Aorta (tissue), 5 donors: ENCODE measurements around the gene TP53TG5. TPM values are rescaled to one million over a fixed set of nuclear protein-coding genes. Genes with fewer than 3 reads are reported as not detected.
"Not testable (repeated sequence)": the region's sequence is repeated elsewhere in the genome, so short reads cannot be mapped to it uniquely, and the experiment has no call there.

Experiments
- ATAC-seq: fragments of 200-7000 bp; cut with Tn5 transposase; one replicate; pipeline ENCODE4 v1.9.1; 2022; ENCODE audit warnings: moderate library complexity; ENCODE audit not compliant: low FRiP score
- DNase-seq, 2 donors: peaks; one replicate each; pipeline ENCODE4 v3.0.0-alpha.2; 2020
- H3K27ac ChIP-seq, 2 donors: one replicate each; pipeline ENCODE4 v1.5.1; 2013; ENCODE audit warnings: low read length in 2 of 2, mild to moderate bottlenecking in 2 of 2, moderate library complexity in 2 of 2, control low read depth in 1 of 2, inconsistent platforms in 1 of 2, low read depth in 1 of 2
- H3K27me3 ChIP-seq, 2 donors: one replicate each; pipeline ENCODE4 v1.6.1; 2013; ENCODE audit warnings: control low read depth in 1 of 2, low read length in 1 of 2, mild to moderate bottlenecking in 1 of 2, moderate library complexity in 1 of 2; ENCODE audit not compliant: insufficient read depth in 2 of 2, control insufficient read depth in 1 of 2
- H3K36me3 ChIP-seq, 2 donors: one replicate each; pipeline ENCODE4 v1.6.1; 2013; ENCODE audit warnings: control low read depth in 1 of 2, low read length in 1 of 2, mild to moderate bottlenecking in 1 of 2; ENCODE audit not compliant: insufficient read depth in 2 of 2, control insufficient read depth in 1 of 2
- H3K4me1 ChIP-seq, 2 donors: one replicate each; pipeline ENCODE4 v1.6.1; 2013; ENCODE audit warnings: low read length in 2 of 2, control low read depth in 1 of 2, mild to moderate bottlenecking in 1 of 2, moderate library complexity in 1 of 2; ENCODE audit not compliant: insufficient read depth in 2 of 2, control insufficient read depth in 1 of 2
- H3K4me3 ChIP-seq, 2 donors: one replicate each; pipeline ENCODE4 v1.5.1; 2013; ENCODE audit warnings: low read length in 2 of 2, control low read depth in 1 of 2, mild to moderate bottlenecking in 1 of 2
- H3K9me3 ChIP-seq: one replicate; pipeline ENCODE4 v1.6.1; 2013; ENCODE audit warnings: mild to moderate bottlenecking, low read length; ENCODE audit not compliant: control insufficient read depth
- WGBS, 2 donors: extraction: QIAGEN DNeasy Blood & Tissue Kit; methylation state at CpG; one replicate each; pipeline ENCODE4 v1.1.7; 2013; 5-methylcytosine and 5-hydroxymethylcytosine counted together
- intact Hi-C, 2 donors: fragments of 100-400 bp; cut with DNase I; formaldehyde crosslinking; loops; one replicate each; pipeline versions ENCODE4 v1.14.2 to v1.15.0; 2022
- polyA plus RNA-seq, 2 donors: library from polyadenylated mRNA; stranded (reverse); fragments of 200-250 nt; gene quantifications; one replicate each; pipeline ENCODE4 v1.2.3, GENCODE V29; 2013
- total RNA-seq, 2 donors: library from RNA; stranded (reverse); fragmentation: NEBNext Ultra II Directional; extraction: Animal tissue kit (Norgen Biotek cat#: 25700); gene quantifications; one replicate each; pipeline ENCODE4 v1.2.1, GENCODE V29; 2021
- donor health status: healthy with polysubstance abuse.
- donor health status: Bipolar disorder and iron deficiency.
- donor health status: DM: no; HTN: no; CAD: no.
- donor health status: DM: no; HTN: no; CAD: no.
- donor health status: DM: yes; HTN: yes; CAD: no.

Gene TP53TG5
- total and polyA plus RNA-seq, 4 donors, result 0.66 to 0.91 TPM; not detected in 2

DNA sequence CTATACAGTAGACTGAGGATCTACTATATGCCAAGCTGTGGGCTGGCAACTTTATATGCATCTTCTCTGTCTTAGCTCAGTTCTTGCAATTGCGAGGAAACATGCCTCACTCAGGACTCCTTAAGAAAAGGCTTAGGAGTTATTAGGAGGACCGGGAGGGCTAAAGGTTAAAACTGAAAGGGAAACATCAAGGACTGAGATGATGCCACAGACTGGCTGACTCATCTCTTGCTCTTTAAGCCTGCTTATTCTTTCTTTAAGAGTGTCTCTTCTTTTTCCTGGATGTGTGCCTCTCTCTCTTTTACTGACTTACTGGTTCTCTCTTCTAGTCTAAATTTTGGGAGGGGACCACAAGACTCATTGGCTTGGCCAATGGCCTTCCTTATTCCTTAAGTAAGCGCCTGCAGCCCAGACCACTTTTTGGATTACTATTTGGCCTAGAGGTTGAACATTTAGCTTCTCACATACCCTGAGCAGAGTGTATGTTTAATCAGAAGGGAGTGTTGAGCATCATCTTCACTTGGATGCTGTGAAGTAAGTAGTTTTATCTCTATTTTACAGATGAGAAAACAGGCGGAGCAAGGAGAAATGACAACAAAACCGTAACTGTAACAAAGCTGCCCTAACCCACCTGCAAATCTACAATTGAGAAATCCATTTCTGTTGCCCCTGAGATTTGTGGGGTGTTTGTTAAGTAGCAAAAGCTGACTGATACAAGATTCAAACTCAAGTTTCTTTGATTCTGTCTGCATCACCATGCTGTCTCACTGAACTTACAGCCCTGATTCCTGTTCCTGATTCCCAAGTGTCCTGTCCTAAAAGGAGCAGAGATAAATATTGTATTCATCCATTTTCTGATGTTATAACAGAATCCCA lies 22.7 kb downstream of the TP53TG5 start:
- H3K9me3 ChIP-seq, result no peaks in the 10 kb centered on the region
- no peak overlapping the region for H3K4me3 ChIP-seq
- DNase-seq (no peak), ATAC-seq (no peak)
- H3K27ac ChIP-seq, result no peak overlapping the region
- intact Hi-C loops, result loop anchor here (5.0 kb wide), 2 partner anchors 33 to 617 kb away; partner anchors contain the start of gene ZNF335 (in 1 of the 2)
- peaks cover 0 to 2% of the 10 kb centered on the region in 2 donors for H3K4me1 ChIP-seq
- 71 to 91% methylated on average over 5 of the region's 5 CpGs for WGBS, 2 donors
- H3K36me3 ChIP-seq, result no peaks in the 10 kb centered on the region
- no peaks in the 10 kb centered on the region for H3K27me3 ChIP-seq

DNA sequence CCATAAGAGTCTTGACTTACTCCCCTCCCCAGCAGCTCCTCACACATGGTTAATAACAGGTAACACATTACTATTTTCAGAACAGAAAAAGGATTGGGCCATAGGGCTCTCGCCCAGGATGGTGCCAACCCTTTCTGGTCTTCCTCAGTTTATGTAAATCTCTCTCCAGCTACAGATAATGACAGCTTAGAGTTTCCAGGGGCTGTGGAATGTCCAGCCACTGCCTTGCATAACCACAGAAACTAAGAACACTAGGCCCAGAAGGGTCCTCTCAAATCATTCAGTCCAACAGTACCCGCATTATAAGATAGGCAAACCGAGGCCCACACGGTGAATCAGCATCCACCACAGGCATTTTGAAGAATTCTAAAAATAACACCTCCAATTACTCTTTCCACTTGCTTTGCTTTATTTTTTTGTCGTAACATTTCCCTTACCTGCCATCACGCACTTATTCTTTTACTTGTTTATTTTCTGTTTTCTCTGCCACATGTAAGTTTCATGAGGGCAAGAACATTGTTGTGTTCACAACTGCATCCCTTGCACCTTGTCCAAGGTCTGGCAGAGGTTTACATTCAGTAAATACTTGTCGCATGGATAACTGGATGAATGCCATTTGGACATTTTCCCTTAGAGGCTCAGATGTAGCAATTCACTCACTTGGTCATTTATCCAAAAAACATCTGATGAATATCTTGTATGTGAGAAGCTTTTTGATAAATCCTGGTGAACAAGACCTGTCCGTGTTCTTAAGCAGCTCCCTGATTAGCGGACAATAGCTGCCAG lies 23.5 kb downstream of the TP53TG5 start:
- DNase-seq, result no peak
- intact Hi-C loops, result loop anchor here (5.0 kb wide), 2 partner anchors 32 to 618 kb away; partner anchors contain the start of gene ZNF335 (in 1 of the 2)
- Histone ChIP-seq H3K36me3 (no peaks in the 10 kb centered on the region), H3K4me1 (peaks cover 0 to 2% of the 10 kb centered on the region in 2 donors), H3K27me3 (no peaks in the 10 kb centered on the region), H3K27ac (no peak overlapping the region), H3K9me3 (no peaks in the 10 kb centered on the region), H3K4me3 (no peak overlapping the region)
- WGBS, 2 donors, result 76 to 82% methylated on average over 9 of the region's 9 CpGs
- no peak for ATAC-seq

DNA sequence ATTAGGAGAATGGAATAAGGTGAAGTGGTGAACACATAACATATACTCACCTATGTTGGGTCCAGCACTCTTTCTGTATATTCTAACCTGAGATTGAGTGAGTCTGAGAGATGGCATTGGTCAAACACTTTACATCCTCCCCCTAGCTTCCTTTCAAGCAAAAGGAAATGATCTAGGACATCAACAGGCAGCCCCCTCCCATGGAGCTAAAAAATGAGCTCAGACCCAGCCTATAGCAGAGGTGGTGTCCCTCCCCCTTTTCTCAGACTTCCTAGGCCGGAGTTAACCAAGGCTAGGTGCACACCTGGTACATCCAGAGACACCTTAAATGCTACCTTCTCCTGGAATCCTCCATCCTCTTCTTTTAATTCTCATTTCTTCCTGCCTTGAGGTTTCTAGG lies 24.4 kb downstream of the TP53TG5 start:
- WGBS, 2 donors, result 89 to 90% methylated on average over 1 of the region's 1 CpG
- no peak overlapping the region for H3K27ac ChIP-seq
- no peaks in the 10 kb centered on the region for H3K4me1 ChIP-seq
- no peaks in the 10 kb centered on the region for H3K36me3 ChIP-seq
- no peaks in the 10 kb centered on the region for H3K27me3 ChIP-seq
- DNase-seq (no peak), ATAC-seq (no peak)
- intact Hi-C loops, result no loop called here
- H3K9me3 ChIP-seq, result no peaks in the 10 kb centered on the region
- H3K4me3 ChIP-seq, result no peak overlapping the region

DNA sequence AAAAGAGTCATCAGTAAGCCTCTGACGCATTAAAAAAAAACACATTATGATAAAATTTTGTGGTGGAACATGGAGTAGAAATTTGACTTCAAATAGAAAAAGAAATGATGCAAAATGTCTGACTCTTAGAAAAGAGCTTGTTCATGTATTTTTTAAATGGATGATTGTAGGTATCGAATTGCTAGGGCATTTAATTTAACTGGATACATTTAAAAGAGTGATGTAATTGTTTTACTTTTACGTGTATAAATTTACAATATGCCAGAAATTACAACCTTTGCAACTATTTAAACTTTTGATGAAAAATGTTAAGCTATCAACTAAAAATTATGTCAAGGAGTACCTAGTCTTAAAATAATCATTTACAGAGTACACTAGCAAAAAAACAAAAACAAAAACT lies 25.4 kb downstream of the TP53TG5 start:
- ATAC-seq, result no peak

DNA sequence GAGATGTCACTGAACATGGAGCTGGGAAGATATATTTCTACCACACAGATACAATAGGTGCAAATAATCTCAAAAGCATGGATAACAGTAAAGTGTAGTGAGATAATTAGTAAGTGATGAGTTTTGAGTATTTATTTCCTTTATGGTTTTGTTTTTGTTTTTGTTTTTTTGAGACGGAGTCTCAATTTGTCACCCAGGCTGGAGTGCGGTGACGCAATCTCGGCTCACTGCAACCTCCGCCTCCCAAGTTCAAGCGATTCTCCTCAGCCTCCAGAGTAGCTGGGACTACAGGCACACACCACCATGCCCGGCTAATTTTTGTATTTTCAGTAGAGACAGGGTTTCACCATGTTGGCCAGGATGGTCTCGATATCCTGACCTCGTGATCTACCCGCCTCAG lies 27.3 kb downstream of the TP53TG5 start:
- H3K4me1 ChIP-seq, H3K27ac ChIP-seq, H3K4me3 ChIP-seq, H3K27me3 ChIP-seq, H3K9me3 ChIP-seq, ATAC-seq, intact Hi-C loops, H3K36me3 ChIP-seq, DNase-seq: not testable (repeated sequence)
- whole genome bisulfite sequencing, 2 donors, result 94 to 96% methylated on average over 10 of the region's 10 CpGs

More for the DNA sequence above, 25.4 kb downstream of the TP53TG5 start:
- Histone ChIP-seq H3K36me3 (no peaks in the 10 kb centered on the region), H3K4me3 (no peak overlapping the region), H3K9me3 (no peaks in the 10 kb centered on the region), H3K4me1 (no peaks in the 10 kb centered on the region), H3K27ac (no peak overlapping the region), H3K27me3 (peaks cover 0 to 2% of the 10 kb centered on the region in 2 donors)
- intact Hi-C loops, result no loop called here
- DNase-seq, result no peak
- 70 to 77% methylated on average over 3 of the region's 3 CpGs for WGBS, 2 donors

DNA sequence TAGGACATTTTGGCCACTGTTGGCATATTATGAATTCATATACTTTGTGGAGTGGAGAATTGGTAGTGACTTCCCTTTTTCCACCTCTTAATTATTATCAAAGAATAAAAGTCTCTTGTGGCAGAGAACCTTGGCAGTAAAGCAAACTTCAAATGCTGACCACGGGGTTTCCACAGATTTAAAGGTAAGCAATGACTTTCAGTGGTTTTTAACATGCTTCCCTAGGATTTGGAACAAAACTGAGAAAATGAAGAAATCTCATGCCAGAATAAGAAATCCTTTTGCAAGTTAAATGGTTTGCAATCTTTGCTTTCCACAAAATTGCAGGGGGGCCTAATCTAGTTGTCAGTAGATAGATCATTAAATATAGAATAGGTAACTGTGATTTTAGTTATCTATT lies 27.9 kb downstream of the TP53TG5 start:
- no peaks in the 10 kb centered on the region for H3K36me3 ChIP-seq
- no peaks in the 10 kb centered on the region for H3K9me3 ChIP-seq
- no peaks in the 10 kb centered on the region for H3K4me1 ChIP-seq
- peaks cover 0 to 2% of the 10 kb centered on the region in 2 donors for H3K27me3 ChIP-seq
- DNase-seq (no peak), ATAC-seq (no peak)
- 62 to 66% methylated on average over 1 of the region's 1 CpG for WGBS, 2 donors
- intact Hi-C loops, result no loop called here
- no peak overlapping the region for H3K27ac ChIP-seq
- no peak overlapping the region for H3K4me3 ChIP-seq

DNA sequence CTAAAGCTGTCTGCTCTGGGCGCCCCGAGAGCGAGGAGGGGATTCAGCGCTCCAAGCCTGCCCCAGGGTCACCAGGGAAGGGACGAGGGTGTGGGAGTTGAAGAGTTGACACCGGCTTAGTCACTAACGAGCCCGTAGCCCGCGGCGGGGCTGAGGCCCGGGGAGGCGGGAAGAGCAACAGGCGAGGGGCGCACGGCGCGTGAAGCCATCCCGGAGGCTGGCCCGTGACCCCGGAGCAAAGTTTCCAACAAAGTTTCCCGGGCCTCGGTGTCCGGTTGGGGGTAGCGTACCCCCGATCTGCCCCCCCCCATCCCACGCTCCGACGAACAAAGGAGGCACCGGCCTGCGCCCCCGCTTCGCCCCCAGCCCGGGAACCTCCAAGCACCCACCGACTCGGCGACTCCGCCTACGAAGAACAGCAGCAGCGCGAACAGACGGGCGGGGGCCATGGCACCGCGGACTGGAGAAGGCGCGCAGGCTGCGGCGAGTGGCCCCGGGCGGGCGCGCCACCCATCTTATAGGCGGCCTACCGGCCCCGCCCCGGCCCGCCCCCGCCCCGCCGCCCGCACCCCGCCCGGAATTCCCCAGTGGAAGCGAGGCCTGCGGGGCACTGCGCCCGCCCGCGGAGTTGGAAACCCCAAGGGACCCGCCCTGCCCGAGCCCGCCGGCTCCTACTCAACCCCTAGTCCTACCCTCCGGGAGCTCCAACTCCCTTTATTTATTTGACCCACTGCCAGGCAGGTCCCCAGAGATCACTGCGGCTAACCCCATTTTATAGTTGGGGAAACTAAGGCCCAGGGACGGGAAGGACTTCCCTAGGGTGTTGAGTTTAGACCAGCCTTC lies 30.0 kb downstream of the TP53TG5 start, which contains the start of gene SDC4:
TSS of gene SDC4 (minus strand) at position 489 of the 843 bp plus-strand sequence. CDS start at position 449, 40 bp downstream.
- peak; percentile 89 for ATAC-seq
- H3K4me1 ChIP-seq, result no peaks in the 10 kb centered on the region
- H3K27ac ChIP-seq, result peak within 1 kb of the TSS; percentile 46 to 94

More for the DNA sequence above, 30.0 kb downstream of the TP53TG5 start, which contains the start of gene SDC4:
- Histone ChIP-seq H3K9me3 (no peaks in the 10 kb centered on the region), H3K36me3 (no peaks in the 10 kb centered on the region), H3K27me3 (peaks cover 0 to 2% of the 10 kb centered on the region in 2 donors), H3K4me3 (peak within 1 kb of the TSS; percentile 54 to 76)
- DNase-seq, result peak; percentile 76 to 94
- 1% methylated on average over 45 to 77 of the region's 77 CpGs for WGBS, 2 donors
- intact Hi-C loops, result loop anchor here in 1 of 2 donors (1.0 kb wide), 1 partner anchor 15 kb away; the partner anchor contains the start of gene SYS1
